ENCODE results near the gene COMT. TPM values are rescaled to one million over a fixed set of nuclear protein-coding genes. Genes with fewer than 3 reads are reported as not detected.
A peak's percentile ranks its signal among the peaks of the same experiment; 100 is the strongest.

The COMT gene
- polyA plus RNA-seq, 3 donors, result 82.5 to 123 (median 116) TPM

GRCh38 chr22:19972652-19973550 lies 31.3 kb downstream of the COMT start:
- DNase-seq (ENCODE audit: extremely low read depth in 1 of 11, low read depth in 9 of 11, low spot score in 4 of 11), result no peak

GRCh38 chr22:19973551-19974267 lies 32.1 kb downstream of the COMT start:
- no peak for DNase-seq (ENCODE audit: extremely low read depth in 1 of 11, low read depth in 9 of 11, low spot score in 4 of 11)

- peak in 8 of 11 donors; percentile 41 to 78 (median 61) for DNase-seq (ENCODE audit: extremely low read depth in 1 of 11, low read depth in 9 of 11, low spot score in 4 of 11)
Observed at GRCh38 chr22:19974268-19974861, 32.8 kb downstream of the COMT start.

- no peak for DNase-seq (ENCODE audit: extremely low read depth in 1 of 11, low read depth in 9 of 11, low spot score in 4 of 11)
Observed at GRCh38 chr22:19974935-19975706, 33.5 kb downstream of the COMT start.

- no peak for DNase-seq (ENCODE audit: extremely low read depth in 1 of 11, low read depth in 9 of 11, low spot score in 4 of 11)
Observed at GRCh38 chr22:19975707-19976035, 34.1 kb downstream of the COMT start.

- no peak for DNase-seq (ENCODE audit: extremely low read depth in 1 of 11, low read depth in 9 of 11, low spot score in 4 of 11)
Observed at GRCh38 chr22:19976671-19977070, 35.1 kb downstream of the COMT start.

GRCh38 chr22:19977296-19978243 lies 36.0 kb downstream of the COMT start:
- no peak for DNase-seq (ENCODE audit: extremely low read depth in 1 of 11, low read depth in 9 of 11, low spot score in 4 of 11)

- no peak for DNase-seq (ENCODE audit: extremely low read depth in 1 of 11, low read depth in 9 of 11, low spot score in 4 of 11)
Observed at GRCh38 chr22:19978748-19979147, 37.2 kb downstream of the COMT start.

GRCh38 chr22:19979712-19980493 lies 38.3 kb downstream of the COMT start:
- no peak for DNase-seq (ENCODE audit: extremely low read depth in 1 of 11, low read depth in 9 of 11, low spot score in 4 of 11)

- DNase-seq (ENCODE audit: extremely low read depth in 1 of 11, low read depth in 9 of 11, low spot score in 4 of 11), result no peak
Observed at GRCh38 chr22:19980766-19981165, 39.2 kb downstream of the COMT start.

- no peak for DNase-seq (ENCODE audit: extremely low read depth in 1 of 11, low read depth in 9 of 11, low spot score in 4 of 11)
Observed at GRCh38 chr22:19981171-19981960, 39.8 kb downstream of the COMT start.

GRCh38 chr22:19981961-19982920 lies 40.7 kb downstream of the COMT start:
- DNase-seq (ENCODE audit: extremely low read depth in 1 of 11, low read depth in 9 of 11, low spot score in 4 of 11), result no peak

GRCh38 chr22:19982991-19983578 lies 41.5 kb downstream of the COMT start:
- no peak for DNase-seq (ENCODE audit: extremely low read depth in 1 of 11, low read depth in 9 of 11, low spot score in 4 of 11)

GRCh38 chr22:19983741-19984140 lies 42.2 kb downstream of the COMT start:
- no peak for DNase-seq (ENCODE audit: extremely low read depth in 1 of 11, low read depth in 9 of 11, low spot score in 4 of 11)

GRCh38 chr22:19984201-19984753 lies 42.7 kb downstream of the COMT start:
- no peak for DNase-seq (ENCODE audit: extremely low read depth in 1 of 11, low read depth in 9 of 11, low spot score in 4 of 11)
